Measurements from ENCODE around the gene CD96.
"Not testable (repeated sequence)": the region's sequence is repeated elsewhere in the genome, so short reads cannot be mapped to it uniquely, and the experiment has no call there.

Gene CD96, protein sequence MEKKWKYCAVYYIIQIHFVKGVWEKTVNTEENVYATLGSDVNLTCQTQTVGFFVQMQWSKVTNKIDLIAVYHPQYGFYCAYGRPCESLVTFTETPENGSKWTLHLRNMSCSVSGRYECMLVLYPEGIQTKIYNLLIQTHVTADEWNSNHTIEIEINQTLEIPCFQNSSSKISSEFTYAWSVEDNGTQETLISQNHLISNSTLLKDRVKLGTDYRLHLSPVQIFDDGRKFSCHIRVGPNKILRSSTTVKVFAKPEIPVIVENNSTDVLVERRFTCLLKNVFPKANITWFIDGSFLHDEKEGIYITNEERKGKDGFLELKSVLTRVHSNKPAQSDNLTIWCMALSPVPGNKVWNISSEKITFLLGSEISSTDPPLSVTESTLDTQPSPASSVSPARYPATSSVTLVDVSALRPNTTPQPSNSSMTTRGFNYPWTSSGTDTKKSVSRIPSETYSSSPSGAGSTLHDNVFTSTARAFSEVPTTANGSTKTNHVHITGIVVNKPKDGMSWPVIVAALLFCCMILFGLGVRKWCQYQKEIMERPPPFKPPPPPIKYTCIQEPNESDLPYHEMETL

GRCh38 chr3:111541911-111542483 lies at the start of gene CD96:
CD96 (plus strand) TSS chr3:111542197; CDS start chr3:111542249, 52 bp downstream.
- peak; percentile 72 for DNase-seq

- DNase-seq = no peak
Observed at GRCh38 chr3:111493276-111493675, 48.7 kb upstream of the CD96 start.

GRCh38 chr3:111496894-111497559 lies 45.0 kb upstream of the CD96 start:
- DNase-seq = no peak

- no peak for DNase-seq
Observed at GRCh38 chr3:111498022-111498421, 44.0 kb upstream of the CD96 start.

GRCh38 chr3:111506435-111506834 lies 35.6 kb upstream of the CD96 start:
- no peak for DNase-seq

DNA sequence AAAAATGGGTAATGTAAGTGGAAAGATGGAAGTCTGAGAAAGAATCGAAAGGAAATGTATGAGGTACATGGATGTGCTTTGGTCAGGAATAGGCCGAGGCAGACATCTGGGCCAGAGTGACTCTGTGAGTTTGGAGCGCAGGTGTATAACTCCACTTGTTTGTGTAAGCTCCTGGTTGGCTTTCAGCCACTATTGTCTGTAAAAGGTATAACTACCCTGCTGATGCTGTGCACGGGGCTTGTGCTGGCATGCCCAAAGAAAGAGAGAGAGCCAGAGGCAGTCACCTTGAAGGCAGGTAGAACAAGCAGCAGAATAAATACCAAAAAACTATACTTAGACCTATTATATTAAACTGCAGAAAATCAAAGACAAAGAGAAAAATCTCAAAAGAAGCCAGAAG lies 32.7 kb upstream of the CD96 start:
- no peak for DNase-seq

GRCh38 chr3:111517801-111518200 lies 24.2 kb upstream of the CD96 start:
- no peak for DNase-seq

- DNase-seq = no peak
Observed at GRCh38 chr3:111519178-111519855, 22.7 kb upstream of the CD96 start.

DNA sequence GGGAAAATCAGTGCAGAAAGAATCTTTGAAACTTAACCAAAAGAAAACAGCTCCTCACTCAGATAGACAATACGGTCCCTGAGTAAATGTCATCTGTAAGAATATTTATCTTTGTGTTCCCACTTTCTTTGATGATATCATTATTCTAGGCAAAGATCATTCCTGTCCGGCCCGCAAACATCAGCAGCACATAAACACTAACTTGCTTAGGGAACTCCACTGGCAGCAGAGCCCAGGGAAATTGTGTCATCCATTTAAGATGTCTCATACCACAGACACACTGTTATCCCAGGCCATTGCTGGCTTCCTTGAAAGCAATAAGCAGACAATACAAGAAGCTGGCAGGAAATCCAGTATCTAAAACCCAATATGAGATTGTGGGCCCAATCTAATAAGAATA lies 20.1 kb upstream of the CD96 start:
- DNase-seq = no peak

GRCh38 chr3:111524486-111524885 lies 17.5 kb upstream of the CD96 start:
- DNase-seq = not testable (repeated sequence)

GRCh38 chr3:111531446-111531845 lies 10.6 kb upstream of the CD96 start:
- DNase-seq = no peak

- no peak for DNase-seq
Observed at GRCh38 chr3:111534701-111535100, 7.3 kb upstream of the CD96 start.

DNA sequence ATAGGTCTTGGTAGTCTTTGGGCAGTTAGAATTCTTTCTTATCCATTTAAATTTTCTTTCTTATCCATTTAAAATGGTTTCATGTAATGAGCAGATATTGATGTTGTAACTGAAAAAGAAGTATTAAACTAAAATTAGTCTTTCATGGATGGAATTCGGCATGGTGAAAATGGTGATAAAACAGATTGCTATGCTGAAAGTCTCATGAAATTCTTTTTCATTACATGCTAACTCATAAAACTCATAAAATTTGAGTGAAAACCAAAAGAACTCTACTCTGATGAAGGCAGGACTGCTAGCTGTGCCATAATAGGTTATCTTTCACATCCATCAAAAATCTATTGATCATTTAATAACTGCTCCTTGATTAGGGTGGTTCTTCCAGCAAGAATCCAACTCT lies 3.9 kb upstream of the CD96 start:
- DNase-seq = no peak

- no peak for DNase-seq
Observed at GRCh38 chr3:111538681-111539083, 3.3 kb upstream of the CD96 start.

DNA sequence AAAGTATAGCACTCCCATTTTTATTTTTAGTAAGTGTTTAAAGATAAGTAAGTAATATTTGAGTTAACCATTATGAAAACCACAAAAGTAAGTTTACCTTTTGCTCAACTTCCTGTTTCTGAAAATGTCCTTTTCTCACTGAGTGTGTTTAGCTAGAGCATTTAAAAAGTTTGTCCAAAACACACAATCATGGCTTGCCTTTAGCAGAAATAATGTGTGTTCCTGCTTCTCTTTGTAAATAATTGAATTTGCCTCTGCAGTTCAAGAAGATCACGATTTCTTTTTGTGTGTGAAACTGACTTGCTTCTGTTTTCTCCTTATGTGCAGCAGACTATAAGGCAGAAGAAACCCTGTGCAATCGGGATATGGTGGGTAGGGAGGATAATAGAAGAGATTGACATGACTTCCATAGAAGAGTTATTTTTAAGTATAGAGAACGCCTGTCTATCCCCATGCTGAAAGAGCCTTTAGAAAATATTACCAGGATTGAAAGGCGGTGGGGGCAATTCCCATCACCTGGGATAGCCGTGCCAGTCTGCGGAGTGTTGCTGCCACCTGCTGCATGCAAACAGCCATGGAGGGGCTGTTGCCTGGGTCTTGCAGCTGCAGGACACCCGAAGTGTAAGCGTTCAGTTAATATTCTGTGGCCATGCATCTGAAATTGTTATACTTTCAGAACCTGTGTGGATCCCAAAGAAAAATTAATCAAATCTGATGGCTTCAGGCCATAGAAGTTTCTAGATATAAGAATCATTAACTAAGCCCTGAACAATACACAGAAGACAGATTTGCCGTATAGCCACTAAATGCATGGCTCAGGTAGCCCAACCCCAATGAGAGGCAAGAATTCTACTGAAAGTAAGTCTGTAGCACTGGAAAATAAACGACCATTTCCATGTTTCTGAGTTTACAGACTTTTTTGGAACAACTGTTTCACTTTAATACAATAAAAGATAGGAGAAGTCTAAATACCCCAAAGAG lies 2.4 kb upstream of the CD96 start:
- peak; percentile 70 for DNase-seq

- DNase-seq = no peak
Observed at GRCh38 chr3:111541391-111541790, 606 bp upstream of the CD96 start.

DNA sequence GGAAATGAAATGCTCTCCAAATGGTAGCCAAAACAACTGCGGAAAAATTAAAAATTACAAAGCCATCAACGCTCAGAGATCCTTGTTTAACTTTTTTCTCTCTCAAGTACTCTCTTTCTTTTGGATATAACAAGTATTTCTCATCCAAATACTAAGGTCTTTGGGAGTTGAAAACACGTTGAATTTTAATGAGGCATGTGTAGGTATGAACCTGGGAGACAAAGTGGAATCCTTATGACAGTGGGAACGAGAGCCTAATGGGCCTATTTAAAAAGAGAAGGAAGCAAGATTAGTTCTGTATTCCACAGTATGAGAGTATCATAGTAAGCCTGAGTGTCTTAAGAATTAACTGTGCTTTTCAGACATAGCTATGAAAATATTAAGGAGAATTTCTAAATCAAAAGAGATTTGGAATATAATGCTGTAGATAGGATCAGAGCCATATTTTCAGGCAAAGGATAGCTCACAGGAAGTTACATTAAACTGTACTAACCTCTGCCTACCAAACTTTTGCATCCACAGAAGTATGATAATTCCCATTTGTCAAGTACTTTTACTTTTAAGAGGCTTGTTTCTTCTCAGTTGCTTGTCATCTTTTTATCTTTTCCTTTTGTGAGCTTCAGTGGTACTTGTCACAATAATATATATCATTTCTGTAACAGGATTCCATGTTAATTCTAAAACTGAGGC lies 759 bp downstream of the CD96 start:
- DNase-seq = no peak

DNA sequence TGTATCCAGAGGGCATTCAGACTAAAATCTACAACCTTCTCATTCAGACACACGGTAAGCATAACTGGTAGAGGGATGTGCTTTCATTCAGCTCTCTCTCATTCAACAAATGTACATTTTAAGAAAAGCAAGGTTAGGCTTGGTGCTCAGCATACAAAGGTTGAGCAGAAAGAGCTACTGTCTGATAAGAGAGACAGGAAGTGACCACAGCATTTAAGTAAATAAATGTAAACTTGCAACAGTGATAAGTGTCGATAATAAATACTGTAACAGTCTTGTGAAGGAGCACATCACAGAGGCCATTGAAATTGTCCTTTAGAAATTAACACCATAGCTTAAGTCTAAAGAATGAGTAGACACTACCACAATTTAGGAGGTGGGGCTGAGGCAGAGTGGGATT lies 3.4 kb downstream of the CD96 start:
- DNase-seq = no peak

DNA sequence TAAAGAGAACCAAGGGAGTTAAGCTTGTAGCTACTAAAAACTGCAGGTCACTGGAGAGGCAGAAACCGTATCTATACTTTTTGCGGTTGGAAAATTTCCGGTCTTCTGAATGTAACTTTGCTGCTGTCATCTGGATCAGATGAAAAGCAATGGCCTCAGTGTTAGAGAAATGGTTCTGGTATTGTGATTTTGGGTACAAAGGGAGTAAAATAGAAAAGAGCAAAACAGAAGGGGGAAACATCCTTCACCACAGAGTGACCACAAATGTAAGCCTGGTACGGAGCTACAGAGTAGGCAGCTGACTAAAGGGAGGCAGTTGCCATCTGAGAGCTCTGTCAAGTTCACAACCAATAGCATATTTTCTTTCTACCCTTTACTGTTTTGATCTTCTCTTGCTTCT lies 5.6 kb downstream of the CD96 start:
- peak; percentile 56 for DNase-seq

- DNase-seq = no peak
Observed at GRCh38 chr3:111548092-111548491, 6.1 kb downstream of the CD96 start.

- DNase-seq = no peak
Observed at GRCh38 chr3:111548756-111549155, 6.8 kb downstream of the CD96 start.

Measured in stimulated activated CD4-positive, alpha-beta T cell treated with anti-CD3 and anti-CD28 coated beads, Interleukin-15, amount 100 ng/mL, for 24 hours (primary cell).